Keratinocyte (primary cell): ENCODE data around the gene QSOX2.
"Not testable (repeated sequence)": the region's sequence is repeated elsewhere in the genome, so short reads cannot be mapped to it uniquely, and the experiment has no call there.

Experiments used
- EZH2 ChIP-seq: IDR thresholded peaks from one replicate; pipeline ENCODE4 v1.6.1; 2012; ENCODE audit warnings: inconsistent platforms, mild to moderate bottlenecking, low read length, moderate library complexity
- TF ChIP-seq, protein P1 (sequence below), 3 experiments: IDR thresholded peaks in 1 of 3; conservative IDR thresholded peaks in 1 of 3; optimal IDR thresholded peaks in 1 of 3; 2 replicates in 2 of 3; 3 replicates in 1 of 3; pipeline versions ENCODE3 to v1.5.1; 2011; ENCODE audit warnings: low read length in 3 of 3, mild to moderate bottlenecking in 3 of 3, moderate library complexity in 2 of 3, control low read depth in 1 of 3, inconsistent platforms in 1 of 3; ENCODE audit not compliant: insufficient read depth in 2 of 3; ENCODE audit errors: extremely low read depth in 1 of 3

DNA sequence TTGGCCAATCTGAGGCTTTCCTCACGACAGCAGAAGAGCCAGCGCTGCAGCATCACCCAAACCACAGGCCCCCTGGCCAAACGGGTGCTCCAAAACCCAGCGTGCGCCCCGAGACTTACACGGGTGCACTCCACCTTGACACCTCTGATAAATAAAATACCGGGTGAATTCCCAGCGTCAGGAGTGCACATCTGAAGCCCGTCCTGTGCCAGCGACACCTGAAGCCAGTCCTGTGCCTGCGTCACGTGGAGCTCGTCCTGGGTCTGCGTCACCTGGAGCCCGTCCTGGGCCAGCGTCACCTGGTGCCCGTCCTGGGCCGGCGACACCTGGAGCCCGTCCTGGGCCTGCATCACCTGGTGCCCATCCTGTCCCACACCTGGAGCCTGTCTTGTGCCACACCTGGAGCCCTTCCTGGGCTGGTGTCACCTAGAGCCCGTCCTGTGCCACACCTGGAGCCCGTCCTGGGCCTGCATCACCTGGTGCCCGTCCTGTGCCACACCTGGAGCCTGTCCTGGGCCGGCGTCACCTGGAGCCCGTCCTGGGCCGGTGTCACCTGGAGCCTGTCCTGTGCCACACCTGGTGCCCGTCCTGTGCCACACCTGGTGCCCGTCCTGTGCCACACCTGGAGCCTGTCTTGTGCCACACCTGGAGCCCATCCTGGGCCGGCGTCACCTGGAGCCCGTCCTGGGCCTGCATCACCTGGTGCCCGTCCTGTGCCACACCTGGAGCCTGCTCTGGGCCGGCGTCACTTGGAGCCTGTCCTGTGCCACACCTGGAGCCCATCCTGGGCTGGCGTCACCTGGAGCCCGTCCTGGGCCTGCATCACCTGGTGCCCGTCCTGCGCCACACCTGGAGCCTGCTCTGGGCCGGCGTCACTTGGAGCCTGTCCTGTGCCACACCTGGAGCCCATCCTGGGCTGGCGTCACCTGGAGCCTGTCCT, 8.9 kb downstream of the QSOX2 start:
- TF ChIP-seq, protein P1, sequence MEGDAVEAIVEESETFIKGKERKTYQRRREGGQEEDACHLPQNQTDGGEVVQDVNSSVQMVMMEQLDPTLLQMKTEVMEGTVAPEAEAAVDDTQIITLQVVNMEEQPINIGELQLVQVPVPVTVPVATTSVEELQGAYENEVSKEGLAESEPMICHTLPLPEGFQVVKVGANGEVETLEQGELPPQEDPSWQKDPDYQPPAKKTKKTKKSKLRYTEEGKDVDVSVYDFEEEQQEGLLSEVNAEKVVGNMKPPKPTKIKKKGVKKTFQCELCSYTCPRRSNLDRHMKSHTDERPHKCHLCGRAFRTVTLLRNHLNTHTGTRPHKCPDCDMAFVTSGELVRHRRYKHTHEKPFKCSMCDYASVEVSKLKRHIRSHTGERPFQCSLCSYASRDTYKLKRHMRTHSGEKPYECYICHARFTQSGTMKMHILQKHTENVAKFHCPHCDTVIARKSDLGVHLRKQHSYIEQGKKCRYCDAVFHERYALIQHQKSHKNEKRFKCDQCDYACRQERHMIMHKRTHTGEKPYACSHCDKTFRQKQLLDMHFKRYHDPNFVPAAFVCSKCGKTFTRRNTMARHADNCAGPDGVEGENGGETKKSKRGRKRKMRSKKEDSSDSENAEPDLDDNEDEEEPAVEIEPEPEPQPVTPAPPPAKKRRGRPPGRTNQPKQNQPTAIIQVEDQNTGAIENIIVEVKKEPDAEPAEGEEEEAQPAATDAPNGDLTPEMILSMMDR (optimal IDR thresholded peaks at IDR 0.05 in 1 of 3, IDR thresholded peaks at IDR 0.05 in 1 of 3, conservative IDR thresholded peaks at IDR 0.05 in 1 of 3; ENCODE audit: extremely low read depth in 1 of 3, insufficient read depth in 2 of 3, low read length in 3 of 3), result not testable (repeated sequence)
- not testable (repeated sequence) for TF ChIP-seq EZH2
